Measurements from ENCODE around the gene LRP5.

GRCh38 chr11:68328374-68329091, 16.1 kb downstream of the LRP5 start:
- TF ChIP-seq, protein P1, sequence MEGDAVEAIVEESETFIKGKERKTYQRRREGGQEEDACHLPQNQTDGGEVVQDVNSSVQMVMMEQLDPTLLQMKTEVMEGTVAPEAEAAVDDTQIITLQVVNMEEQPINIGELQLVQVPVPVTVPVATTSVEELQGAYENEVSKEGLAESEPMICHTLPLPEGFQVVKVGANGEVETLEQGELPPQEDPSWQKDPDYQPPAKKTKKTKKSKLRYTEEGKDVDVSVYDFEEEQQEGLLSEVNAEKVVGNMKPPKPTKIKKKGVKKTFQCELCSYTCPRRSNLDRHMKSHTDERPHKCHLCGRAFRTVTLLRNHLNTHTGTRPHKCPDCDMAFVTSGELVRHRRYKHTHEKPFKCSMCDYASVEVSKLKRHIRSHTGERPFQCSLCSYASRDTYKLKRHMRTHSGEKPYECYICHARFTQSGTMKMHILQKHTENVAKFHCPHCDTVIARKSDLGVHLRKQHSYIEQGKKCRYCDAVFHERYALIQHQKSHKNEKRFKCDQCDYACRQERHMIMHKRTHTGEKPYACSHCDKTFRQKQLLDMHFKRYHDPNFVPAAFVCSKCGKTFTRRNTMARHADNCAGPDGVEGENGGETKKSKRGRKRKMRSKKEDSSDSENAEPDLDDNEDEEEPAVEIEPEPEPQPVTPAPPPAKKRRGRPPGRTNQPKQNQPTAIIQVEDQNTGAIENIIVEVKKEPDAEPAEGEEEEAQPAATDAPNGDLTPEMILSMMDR (IDR thresholded peaks at IDR 0.05 in 8 of 11, conservative IDR thresholded peaks at IDR 0.05 in 3 of 11), result no peak
- TF ChIP-seq POLR2A (IDR thresholded peaks at IDR 0.05), result no peak
